ENCODE measurements around the gene ZNF385B.

The ZNF385B gene

GRCh38 chr2:179857236-179857635 is 4.2 kb downstream of the ZNF385B start:
- H3K9ac ChIP-seq (ENCODE audit: low read length) = no peak overlapping the region
- no peak overlapping the region for H3K4me3 ChIP-seq (ENCODE audit: low read depth, low read length, poor library complexity, severe bottlenecking)
- H2AFZ ChIP-seq (ENCODE audit: low read length) = no peak overlapping the region
- H3K27ac ChIP-seq (ENCODE audit: low read depth, low read length, poor library complexity, severe bottlenecking) = no peak overlapping the region
- no peaks in the 10 kb centered on the region for H3K79me2 ChIP-seq (ENCODE audit: insufficient read depth, low read length)
- no peaks in the 10 kb centered on the region for H3K9me3 ChIP-seq (ENCODE audit: low read length)
- no peaks in the 10 kb centered on the region for H4K20me1 ChIP-seq (ENCODE audit: insufficient read depth, low read length)
- peaks cover 24% of the 10 kb centered on the region for H3K4me1 ChIP-seq (ENCODE audit: insufficient read depth, low read length, severe bottlenecking)
- H3K4me2 ChIP-seq (ENCODE audit: low read length) = 0 out of 2 replicates have a peak overlapping the region, but pooled peaks have one; percentile 21
- H3K9me2 ChIP-seq (ENCODE audit: low read depth, low read length) = no peaks in the 10 kb centered on the region
- no peaks in the 10 kb centered on the region for H3K36me3 ChIP-seq (ENCODE audit: insufficient read depth, low read length)
- no peaks in the 10 kb centered on the region for H3K27me3 ChIP-seq (ENCODE audit: insufficient read depth, low read length)
- no peaks in the 10 kb centered on the region for H3F3A ChIP-seq (ENCODE audit: insufficient read depth, low read length)
- no peak for TF ChIP-seq EZH2 (IDR thresholded peaks at IDR 0.05; ENCODE audit: borderline replicate concordance, low read length)
- TF ChIP-seq CTCF (IDR thresholded peaks at IDR 0.05; ENCODE audit: low read length) = no peak

- Histone ChIP-seq H3K79me2 (ENCODE audit: insufficient read depth, low read length) (no peaks in the 10 kb centered on the region), H3K4me2 (ENCODE audit: low read length) (0 out of 2 replicates have a peak overlapping the region, but pooled peaks have one; percentile 12), H3K4me3 (ENCODE audit: low read depth, low read length, poor library complexity, severe bottlenecking) (no peak overlapping the region), H3K27me3 (ENCODE audit: insufficient read depth, low read length) (no peaks in the 10 kb centered on the region), H3F3A (ENCODE audit: insufficient read depth, low read length) (no peaks in the 10 kb centered on the region), H3K9me2 (ENCODE audit: low read depth, low read length) (no peaks in the 10 kb centered on the region), H3K36me3 (ENCODE audit: insufficient read depth, low read length) (no peaks in the 10 kb centered on the region), H3K9me3 (ENCODE audit: low read length) (no peaks in the 10 kb centered on the region), H3K27ac (ENCODE audit: low read depth, low read length, poor library complexity, severe bottlenecking) (no peak overlapping the region), H4K20me1 (ENCODE audit: insufficient read depth, low read length) (no peaks in the 10 kb centered on the region), H2AFZ (ENCODE audit: low read length) (no peak overlapping the region), H3K4me1 (ENCODE audit: insufficient read depth, low read length, severe bottlenecking) (peaks cover 16% of the 10 kb centered on the region), H3K9ac (ENCODE audit: low read length) (no peak overlapping the region)
- TF ChIP-seq CTCF (IDR thresholded peaks at IDR 0.05; ENCODE audit: low read length) (no peak), EZH2 (IDR thresholded peaks at IDR 0.05; ENCODE audit: borderline replicate concordance, low read length) (no peak)
These were observed 5.2 kb downstream of the ZNF385B start for GRCh38 chr2:179856205-179856604.

- Histone ChIP-seq H3K79me2 (ENCODE audit: insufficient read depth, low read length) (no peaks in the 10 kb centered on the region), H3K9ac (ENCODE audit: low read length) (no peak overlapping the region), H3K27ac (ENCODE audit: low read depth, low read length, poor library complexity, severe bottlenecking) (no peak overlapping the region)
These were observed 5.7 kb downstream of the ZNF385B start for GRCh38 chr2:179855673-179856072.

More at GRCh38 chr2:179855673-179856072, 5.7 kb downstream of the ZNF385B start:
- no peaks in the 10 kb centered on the region for H3K9me3 ChIP-seq (ENCODE audit: low read length)
- H3K4me2 ChIP-seq (ENCODE audit: low read length) = 0 out of 2 replicates have a peak overlapping the region, but pooled peaks have one; percentile 12
- no peaks in the 10 kb centered on the region for H3K27me3 ChIP-seq (ENCODE audit: insufficient read depth, low read length)
- H3K4me1 ChIP-seq (ENCODE audit: insufficient read depth, low read length, severe bottlenecking) = peaks cover 16% of the 10 kb centered on the region
- TF ChIP-seq CTCF (IDR thresholded peaks at IDR 0.05; ENCODE audit: low read length) = no peak
- TF ChIP-seq EZH2 (IDR thresholded peaks at IDR 0.05; ENCODE audit: borderline replicate concordance, low read length) = no peak
- H3K9me2 ChIP-seq (ENCODE audit: low read depth, low read length) = no peaks in the 10 kb centered on the region
- no peaks in the 10 kb centered on the region for H4K20me1 ChIP-seq (ENCODE audit: insufficient read depth, low read length)
- no peaks in the 10 kb centered on the region for H3K36me3 ChIP-seq (ENCODE audit: insufficient read depth, low read length)
- no peak overlapping the region for H3K4me3 ChIP-seq (ENCODE audit: low read depth, low read length, poor library complexity, severe bottlenecking)
- H3F3A ChIP-seq (ENCODE audit: insufficient read depth, low read length) = no peaks in the 10 kb centered on the region
- no peak overlapping the region for H2AFZ ChIP-seq (ENCODE audit: low read length)

All from OCI-LY1 (cell line).